GM21367 (cell line): ENCODE results near the gene SEPTIN6.
A peak's percentile ranks its signal among the peaks of the same experiment; 100 is the strongest.

Experiments used
- ATAC-seq: cut with Tn5 transposase; IDR thresholded peaks from one replicate; pipeline ENCODE4 v1.9.1; 2021; ENCODE audit not compliant: unreplicated experiment

SEPTIN6 gene

DNA sequence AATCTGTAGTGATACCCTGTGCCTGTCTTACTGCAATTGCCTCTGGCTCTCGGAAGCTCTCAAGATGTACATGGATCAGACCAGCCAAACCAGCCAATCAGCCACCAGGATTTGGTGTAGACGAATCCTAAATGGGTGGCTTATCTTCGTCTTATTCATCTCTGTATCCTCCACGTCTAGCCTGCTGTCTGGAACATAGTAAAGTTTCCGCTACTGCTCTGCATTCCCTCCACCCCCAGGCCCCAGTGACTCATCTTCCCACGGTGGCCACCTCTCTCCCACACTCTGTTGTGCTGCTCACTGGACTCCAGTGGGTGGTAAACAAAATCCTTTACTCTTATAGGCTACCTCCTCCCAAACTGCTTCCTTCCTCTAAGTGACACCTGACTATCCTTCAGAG, 37.8 kb downstream of the SEPTIN6 start:
- no peak for ATAC-seq

DNA sequence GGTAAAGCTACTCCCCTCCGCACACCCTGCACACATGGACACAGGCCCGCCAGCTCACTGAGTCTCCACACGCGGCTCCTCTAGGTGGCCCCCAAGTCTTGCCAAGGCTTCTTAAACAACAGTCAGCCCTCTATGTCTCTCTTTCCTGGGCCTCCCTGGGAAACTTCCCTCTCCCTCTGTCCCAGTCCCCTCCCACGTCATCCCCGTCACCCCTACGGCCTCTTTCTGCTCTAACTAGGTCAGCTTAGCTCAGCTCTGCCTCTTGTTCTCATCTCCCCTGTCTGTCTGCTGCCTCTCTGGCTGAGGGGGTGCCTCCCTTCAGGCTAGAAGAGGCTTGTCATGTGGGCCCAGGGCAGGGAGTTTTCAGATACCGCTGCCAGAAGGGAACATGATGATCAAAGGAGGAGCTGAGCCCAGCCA, 38.8 kb downstream of the SEPTIN6 start:
- ATAC-seq, result no peak

DNA sequence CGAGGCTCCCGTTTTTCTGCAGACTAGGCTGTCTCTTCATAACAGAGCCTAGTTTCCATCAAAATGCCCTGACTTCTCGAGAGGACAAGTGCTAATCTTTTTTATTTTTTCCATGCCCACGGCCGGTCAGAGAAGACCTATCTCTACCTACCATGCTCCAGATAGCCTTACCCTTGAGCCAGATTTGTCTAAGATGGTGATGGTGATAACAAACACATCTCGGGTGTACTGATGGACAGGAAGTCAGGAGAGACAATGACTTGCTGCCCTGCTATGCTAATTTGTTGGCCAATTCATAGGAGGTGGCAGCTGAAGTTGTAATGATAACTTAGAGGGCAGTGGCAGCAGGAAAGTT, 44.6 kb downstream of the SEPTIN6 start:
- ATAC-seq, result peak; percentile 9

DNA sequence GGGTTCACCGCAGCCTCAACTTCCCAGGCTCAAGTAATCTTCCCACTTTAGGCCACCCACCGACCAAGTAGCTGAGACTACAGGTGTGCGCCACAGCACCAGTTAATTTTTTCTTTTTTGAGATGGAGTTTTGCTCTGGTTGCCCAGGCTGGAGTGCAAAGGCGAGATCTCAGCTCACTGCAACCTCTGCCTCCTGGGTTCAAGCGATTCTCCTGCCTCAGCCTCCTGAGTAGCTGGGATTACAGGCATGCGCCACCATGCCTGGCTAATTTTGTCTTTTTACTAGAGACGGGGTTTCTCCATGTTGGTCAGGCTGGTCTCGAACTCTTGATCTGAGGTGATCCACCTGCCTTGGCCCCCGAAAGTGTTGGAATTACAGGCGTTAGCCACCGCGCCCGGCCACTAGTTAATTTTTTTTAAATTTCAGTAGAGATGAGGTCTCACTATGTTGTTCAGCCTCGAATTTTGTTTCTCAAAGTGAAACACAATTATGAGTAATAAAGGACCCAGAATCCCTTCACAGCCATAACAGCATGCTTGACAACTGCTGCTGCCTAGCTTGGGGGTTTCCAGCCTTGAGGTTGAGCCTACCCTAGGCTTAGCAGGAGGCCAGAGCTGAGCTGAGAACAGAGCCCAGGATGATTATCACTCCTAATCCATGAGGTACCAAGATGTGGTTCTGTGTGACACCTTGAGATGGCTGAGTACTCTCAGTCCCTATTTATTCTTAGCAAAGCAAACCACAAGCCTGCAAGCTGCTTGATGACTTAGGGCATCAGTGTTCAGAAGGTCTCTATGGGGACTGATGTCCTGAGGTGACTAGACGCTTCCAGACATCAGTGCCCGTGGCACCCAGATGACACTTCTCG, 45.2 kb downstream of the SEPTIN6 start:
- ATAC-seq, result peak; percentile 82

DNA sequence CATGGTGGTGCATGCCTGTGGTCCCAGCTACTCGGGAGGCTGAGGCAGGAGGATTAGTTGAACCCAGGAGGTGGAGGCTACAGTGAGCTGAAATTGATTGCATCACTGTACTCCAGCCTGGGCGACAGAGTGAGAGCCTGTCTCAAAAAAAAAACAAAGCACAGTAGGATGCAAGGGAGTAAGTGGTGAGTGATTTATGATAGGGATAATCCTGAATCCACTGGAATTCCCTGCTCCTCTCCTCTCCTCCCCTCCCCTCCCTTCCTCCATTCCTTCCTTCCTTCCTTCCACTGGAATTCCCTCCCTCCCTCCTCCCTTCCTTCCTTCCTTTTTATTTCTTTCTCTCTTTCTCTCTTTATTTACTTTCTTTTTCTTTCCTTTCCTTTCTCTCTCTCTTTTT, 45.9 kb downstream of the SEPTIN6 start:
- ATAC-seq, result no peak

DNA sequence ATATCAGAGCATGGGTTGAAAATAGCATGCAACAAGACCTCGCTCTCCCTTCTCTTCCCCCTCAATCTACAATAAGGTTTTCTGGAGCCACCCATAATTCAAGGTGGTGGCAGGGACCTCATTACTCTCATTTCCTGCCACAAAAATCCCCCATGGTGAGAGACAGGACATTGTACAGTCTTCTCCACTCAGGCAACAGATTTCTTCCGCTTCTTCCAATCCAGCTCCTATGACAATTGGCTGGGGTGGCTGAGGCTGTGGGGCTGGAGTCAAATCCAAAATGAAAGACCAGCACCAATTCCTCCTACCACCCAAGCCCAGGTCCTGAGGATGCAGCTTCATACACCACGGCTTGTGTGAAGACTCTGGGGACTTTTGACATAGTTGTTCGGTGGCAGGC, 46.5 kb downstream of the SEPTIN6 start:
- ATAC-seq, result no peak

DNA sequence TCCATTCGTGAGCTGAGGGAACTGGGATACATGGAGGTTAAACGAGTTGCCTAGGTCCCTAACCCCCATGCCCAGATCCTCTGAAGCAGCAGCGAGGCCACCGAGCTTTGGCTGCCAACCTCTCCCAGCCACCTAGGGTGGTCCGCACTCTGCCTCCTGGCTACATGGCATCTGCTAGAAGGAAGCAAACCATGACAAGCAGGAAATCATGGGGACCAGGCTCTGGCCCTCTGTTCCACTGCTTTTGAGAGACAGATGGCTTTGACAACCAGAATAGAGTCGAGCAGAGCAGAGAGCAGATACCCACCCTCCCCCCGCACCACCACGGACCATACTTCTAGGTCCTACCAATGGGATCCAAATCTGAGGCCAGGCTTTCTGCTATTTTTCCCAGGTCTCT, 49.3 kb downstream of the SEPTIN6 start:
- no peak for ATAC-seq
